ENCODE results near the gene HSP90AA1.

GRCh38 chr14:102097441-102098135 lies 10.7 kb upstream of the HSP90AA1 start:
- TF ChIP-seq EP300 (IDR thresholded peaks at IDR 0.05) (no peak), POLR2AphosphoS5 (IDR thresholded peaks at IDR 0.05) (no peak), CTCF (IDR thresholded peaks at IDR 0.05) (no peak), POLR2A (IDR thresholded peaks at IDR 0.05) (no peak)
